H1 (cell line): Measurements from ENCODE around the gene CARD16. TPM values are rescaled to one million over a fixed set of nuclear protein-coding genes. Genes with fewer than 3 reads are reported as not detected.

Experiments used
- CTCF ChIA-PET: fragments of 300-600 bp; sonication (Branson Sonifier 250); formaldehyde crosslinking; loops from one replicate; lab custom pipeline; 2021; ENCODE audit not compliant: partially characterized antibody; lab: Charles Lee
- POLR2A ChIA-PET: fragments of 300-600 bp; sonication (Branson Sonifier 250); formaldehyde crosslinking; loops from one replicate; lab custom pipeline; 2021; ENCODE audit warnings: inconsistent platforms; ENCODE audit not compliant: partially characterized antibody; lab: Charles Lee
- DNase-seq, 2 experiments: peaks; one replicate each; pipeline versions ENCODE4 v3.0.0 to v3.0.0-alpha.2; 2010 to 2022; ENCODE audit warnings: low spot score in 2 of 2, low read depth in 1 of 2, mixed read lengths in 1 of 2
- FAIRE-seq: peaks from 2 replicates; lab custom pipeline; 2011; peaks lifted over from hg19 to GRCh38; lab: Jason Lieb, UNC
- H2AFZ ChIP-seq: 2 replicates; pipeline ENCODE4 v1.8.1; 2012; ENCODE audit warnings: low read length, inconsistent platforms
- H2AK5ac ChIP-seq: 2 replicates; pipeline ENCODE4 v1.6.1; 2013; ENCODE audit warnings: low read depth, low read length
- H2BK120ac ChIP-seq: replicated peaks from 2 replicates; pipeline ENCODE3; 2013; ENCODE audit warnings: low read depth, low read length, inconsistent platforms
- H2BK12ac ChIP-seq: 2 replicates; pipeline ENCODE4 v1.6.1; 2013; ENCODE audit warnings: low read depth, low read length
- H2BK15ac ChIP-seq: 2 replicates; pipeline ENCODE4 v1.6.1; 2013; ENCODE audit warnings: low read length
- H2BK20ac ChIP-seq: 2 replicates; pipeline ENCODE4 v1.6.1; 2013; ENCODE audit warnings: low read length
- H2BK5ac ChIP-seq: 2 replicates; pipeline ENCODE4 v1.6.1; 2013; ENCODE audit warnings: low read depth, low read length
- H3K14ac ChIP-seq: 2 replicates; pipeline ENCODE4 v1.6.1; 2013; ENCODE audit warnings: inconsistent platforms; ENCODE audit not compliant: insufficient read length
- H3K18ac ChIP-seq: 2 replicates; pipeline ENCODE4 v1.6.1; 2013; ENCODE audit warnings: low read length; ENCODE audit errors: extremely low read depth
- H3K23ac ChIP-seq: 2 replicates; pipeline ENCODE4 v1.6.1; 2013; ENCODE audit warnings: inconsistent platforms; ENCODE audit not compliant: insufficient read length
- H3K23me2 ChIP-seq: 2 replicates; pipeline ENCODE4 v1.6.1; 2013; ENCODE audit warnings: low read depth, low read length
- H3K27ac ChIP-seq: 2 replicates; pipeline ENCODE4 v1.6.1; 2011; ENCODE audit warnings: low read depth, low read length, inconsistent platforms
- H3K27me3 ChIP-seq, 4 experiments: replicated peaks in 1 of 4; 1 replicate in 1 of 4; 2 replicates in 3 of 4; pipeline versions ENCODE4 v1.6.1 to v1.8.1; 2011 to 2013; ENCODE audit warnings: low read length in 3 of 4, mild to moderate bottlenecking in 3 of 4, inconsistent platforms in 2 of 4, mixed read lengths in 2 of 4, moderate library complexity in 1 of 4; ENCODE audit not compliant: control insufficient read depth in 3 of 4, insufficient read depth in 3 of 4; ENCODE audit errors: extremely low read depth in 1 of 4
- H3K36me3 ChIP-seq, 4 experiments: 2 replicates each; pipeline versions ENCODE4 v1.6.1 to v1.8.1; 2011 to 2013; ENCODE audit warnings: mild to moderate bottlenecking in 4 of 4, low read length in 3 of 4, moderate library complexity in 2 of 4, control low read depth in 1 of 4, inconsistent platforms in 1 of 4; ENCODE audit not compliant: insufficient read depth in 4 of 4, control insufficient read depth in 2 of 4
- H3K4ac ChIP-seq: replicated peaks from 2 replicates; pipeline ENCODE3; 2013; ENCODE audit warnings: low read length, low read depth, mixed read lengths, inconsistent platforms; ENCODE audit not compliant: insufficient read length
- H3K4me1 ChIP-seq, 4 experiments: replicated peaks in 1 of 4; 1 replicate in 1 of 4; 2 replicates in 3 of 4; pipeline versions ENCODE4 v1.6.1 to v1.8.1; 2011 to 2013; ENCODE audit warnings: low read length in 3 of 4, inconsistent platforms in 2 of 4, mixed read lengths in 1 of 4; ENCODE audit not compliant: insufficient read depth in 4 of 4, control insufficient read depth in 3 of 4
- H3K4me2 ChIP-seq, 2 experiments: 2 replicates each; pipeline versions ENCODE4 v1.6.1 to v1.8.1; 2011 to 2013; ENCODE audit warnings: low read depth in 2 of 2, low read length in 2 of 2, control low read depth in 1 of 2, inconsistent platforms in 1 of 2, mild to moderate bottlenecking in 1 of 2; ENCODE audit not compliant: insufficient read depth in 1 of 2
- H3K4me3 ChIP-seq, 4 experiments: fragments of 200-600, 300-600 bp in 1 of 4; sonication (generic), shearing (Covaris generic), sonication (Bioruptor Twin) in 1 of 4; 2 replicates each; pipeline versions ENCODE4 v1.5.1 to v1.8.1; 2011 to 2016; ENCODE audit warnings: low read length in 4 of 4, low read depth in 3 of 4, control low read depth in 2 of 4, inconsistent platforms in 2 of 4, mild to moderate bottlenecking in 2 of 4, mixed read lengths in 1 of 4, moderate library complexity in 1 of 4; ENCODE audit not compliant: insufficient read depth in 2 of 4; ENCODE audit errors: extremely low read depth in 1 of 4
- H3K56ac ChIP-seq: replicated peaks from 2 replicates; pipeline ENCODE3; 2013; ENCODE audit warnings: low read depth, mild to moderate bottlenecking, mixed read lengths, low read length, inconsistent platforms; ENCODE audit not compliant: insufficient read length
- H3K79me1 ChIP-seq: 2 replicates; pipeline ENCODE4 v1.6.1; 2013; ENCODE audit warnings: low read depth, low read length, control low read depth
- H3K79me2 ChIP-seq, 2 experiments: 2 replicates each; pipeline versions ENCODE4 v1.6.1 to v1.8.1; 2012 to 2013; ENCODE audit warnings: low read length in 2 of 2, mild to moderate bottlenecking in 2 of 2, inconsistent platforms in 1 of 2; ENCODE audit not compliant: insufficient read depth in 2 of 2, control insufficient read depth in 1 of 2
- H3K9ac ChIP-seq, 4 experiments: replicated peaks in 1 of 4; 1 replicate in 1 of 4; 2 replicates in 3 of 4; pipeline versions ENCODE4 v1.6.1 to v1.8.1; 2011 to 2013; ENCODE audit warnings: low read depth in 3 of 4, low read length in 3 of 4, control low read depth in 2 of 4, mild to moderate bottlenecking in 2 of 4, moderate library complexity in 2 of 4, inconsistent platforms in 1 of 4; ENCODE audit errors: extremely low read depth in 1 of 4
- H3K9me3 ChIP-seq, 2 experiments: 2 replicates each; pipeline versions ENCODE4 v1.6.1 to v1.8.1; 2012 to 2013; ENCODE audit warnings: mild to moderate bottlenecking in 2 of 2, moderate library complexity in 2 of 2, control low read depth in 1 of 2, inconsistent platforms in 1 of 2, low read depth in 1 of 2, low read length in 1 of 2, mixed read lengths in 1 of 2; ENCODE audit not compliant: insufficient read depth in 2 of 2
- H4K20me1 ChIP-seq, 2 experiments: replicated peaks in 1 of 2; 2 replicates each; pipeline versions ENCODE3 to v1.8.1; 2011 to 2013; ENCODE audit warnings: inconsistent platforms in 2 of 2, low read length in 2 of 2, mild to moderate bottlenecking in 1 of 2; ENCODE audit not compliant: insufficient read depth in 2 of 2, control insufficient read depth in 1 of 2
- H4K5ac ChIP-seq: 2 replicates; pipeline ENCODE4 v1.6.1; 2013; ENCODE audit warnings: low read length, low read depth, mixed read lengths, inconsistent platforms; ENCODE audit not compliant: insufficient read length
- H4K8ac ChIP-seq: 2 replicates; pipeline ENCODE4 v1.8.0; 2013; ENCODE audit warnings: mild to moderate bottlenecking, moderate library complexity, low read length, inconsistent platforms; ENCODE audit not compliant: insufficient read depth; ENCODE audit errors: extremely low read depth
- H4K91ac ChIP-seq: replicated peaks from 2 replicates; pipeline ENCODE3; 2013; ENCODE audit warnings: low read length, mixed read lengths, inconsistent platforms; ENCODE audit not compliant: insufficient read length
- CBX5 ChIP-seq: fragments of 300-800, 300-1000 bp; sonication (generic); IDR thresholded peaks from 2 replicates; pipeline ENCODE4 v1.7.1; 2016; ENCODE audit warnings: antibody characterized with exemption, low read length, low read depth
- CEBPB ChIP-seq: IDR thresholded peaks from 2 replicates; pipeline ENCODE4 v1.6.1; 2012; ENCODE audit warnings: low read depth, low read length
- JUND ChIP-seq: IDR thresholded peaks from 2 replicates; pipeline ENCODE4 v1.6.1; 2011; ENCODE audit warnings: mild to moderate bottlenecking, improper control_type of control experiment, low read length
- MAFK ChIP-seq: IDR thresholded peaks from 2 replicates; pipeline ENCODE4 v1.6.1; 2012; ENCODE audit warnings: low read depth, mild to moderate bottlenecking, improper control_type of control experiment, low read length
- SIN3A ChIP-seq, 2 experiments: IDR thresholded peaks in 1 of 2; conservative IDR thresholded peaks in 1 of 2; 2 replicates each; pipeline ENCODE4 v1.6.1; 2011 to 2012; ENCODE audit warnings: low read length in 2 of 2, improper control_type of control experiment in 1 of 2, low read depth in 1 of 2, mild to moderate bottlenecking in 1 of 2
- TAF7 ChIP-seq: optimal IDR thresholded peaks from 2 replicates; pipeline ENCODE3; 2011; ENCODE audit warnings: low read depth, mild to moderate bottlenecking, inconsistent platforms, low read length, moderate library complexity, borderline replicate concordance
- TCF12 ChIP-seq: IDR thresholded peaks from 2 replicates; pipeline ENCODE4 v1.6.1; 2011; ENCODE audit warnings: low read depth, mild to moderate bottlenecking, low read length
- WGBS, 2 experiments: shearing (Covaris generic) in 1 of 2; methylation state at CpG; one replicate each; pipeline versions ENCODE4 v1.1.6 to v1.1.7; 2013 to 2015; ENCODE audit warnings: low lambda C conversion rate in 2 of 2, mixed read lengths in 2 of 2, inconsistent platforms in 1 of 2, low coverage in 1 of 2, missing lambda C conversion rate in 1 of 2; ENCODE audit not compliant: insufficient replicate concordance in 2 of 2, insufficient coverage in 1 of 2, insufficient read length in 1 of 2; ENCODE audit errors: extremely low coverage in 1 of 2, missing lambda C conversion rate in 1 of 2; 5-methylcytosine and 5-hydroxymethylcytosine counted together
- polyA plus RNA-seq, 7 experiments: library from polyadenylated mRNA; depleted of rRNA in 3 of 7; stranded (reverse) in 5 of 7; unstranded in 2 of 7; fragments of >200 nt in 5 of 7; fragments of 200-250 nt in 2 of 7; gene quantifications; 1 replicate in 5 of 7; 2 replicates in 1 of 7; 4 replicates in 1 of 7; pipeline versions ENCODE4 v1.2.1 to v1.2.3, GENCODE V29; 2011 to 2013; ENCODE audit warnings: missing spikeins in 2 of 7, mixed read lengths in 2 of 7
- total RNA-seq: library from RNA; stranded (reverse); fragmentation: NEBNext Ultra II Directional; extraction: Animal tissue kit (Norgen Biotek cat#: 25700); gene quantifications from 2 replicates; pipeline ENCODE4 v1.2.1, GENCODE V29; 2021
- TF ChIP-seq, protein P1 (sequence below): IDR thresholded peaks from 2 replicates; pipeline ENCODE4 v1.6.1; 2012; ENCODE audit warnings: low read length, inconsistent platforms

CARD16 gene
- total and polyA plus RNA-seq, 2 of the 8 experiments (the other 6 are each of a cell fraction or from before 2014, with no cell fraction given): not detected

DNA sequence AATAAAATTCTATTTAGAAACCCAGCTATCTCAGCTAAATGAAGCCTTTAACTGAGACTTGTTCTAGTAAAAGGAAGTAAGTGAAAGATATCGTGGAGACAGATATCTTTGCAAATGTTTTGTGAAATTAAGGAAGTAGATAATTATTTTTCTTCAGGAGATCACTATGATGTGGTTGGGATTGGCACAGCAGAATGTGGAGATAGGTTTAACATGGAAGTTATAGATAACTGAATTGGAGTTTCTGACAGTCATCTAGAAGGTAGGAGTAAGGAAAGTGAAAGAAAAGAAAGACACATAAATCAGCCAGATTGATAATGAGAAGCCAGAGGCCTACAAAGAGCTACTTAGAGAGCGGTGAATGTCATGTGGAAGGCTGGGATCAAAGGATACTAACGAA is 17.5 kb downstream of the CARD16 start:
- H3K4ac ChIP-seq: no peak overlapping the region
- no peak overlapping the region for H3K4me2 ChIP-seq
- no peaks in the 10 kb centered on the region for H3K9me3 ChIP-seq
- no peak overlapping the region for H3K56ac ChIP-seq
- FAIRE-seq (no peak), DNase-seq (no peak)
- no peaks in the 10 kb centered on the region for H3K36me3 ChIP-seq
- H3K23me2 ChIP-seq: no peaks in the 10 kb centered on the region
- ChIA-PET POLR2A (no interaction called here), CTCF (no interaction called here)
- H4K20me1 ChIP-seq: no peaks in the 10 kb centered on the region
- no peak overlapping the region for H2BK20ac ChIP-seq
- H3K79me1 ChIP-seq: no peaks in the 10 kb centered on the region
- H3K27me3 ChIP-seq: no peaks in the 10 kb centered on the region
- H2BK5ac ChIP-seq: no peak overlapping the region
- no peaks in the 10 kb centered on the region for H3K4me1 ChIP-seq
- no peak overlapping the region for H4K8ac ChIP-seq
- H2AFZ ChIP-seq: no peak overlapping the region
- no peak overlapping the region for H3K23ac ChIP-seq
- WGBS, 2 experiments: 92% methylated on average over 3 of the region's 3 CpGs; no CpG with 5 or more reads in 1 of the 2 experiments
- no peak overlapping the region for H2BK120ac ChIP-seq
- H3K27ac ChIP-seq: no peak overlapping the region
- no peak overlapping the region for H3K9ac ChIP-seq
- H2BK12ac ChIP-seq: no peak overlapping the region
- no peaks in the 10 kb centered on the region for H3K79me2 ChIP-seq
- H4K5ac ChIP-seq: no peak overlapping the region
- no peak overlapping the region for H2BK15ac ChIP-seq
- H4K91ac ChIP-seq: no peak overlapping the region
- H3K14ac ChIP-seq: no peak overlapping the region
- H3K4me3 ChIP-seq: no peak overlapping the region
- no peak overlapping the region for H3K18ac ChIP-seq
- TF ChIP-seq JUND (no peak), TAF7 (no peak), CEBPB (no peak), TCF12 (no peak), CBX5 (no peak), MAFK (no peak), SIN3A (conservative IDR thresholded peaks at IDR 0.05 in 1 of 2, IDR thresholded peaks at IDR 0.05 in 1 of 2; ENCODE audit: low read depth in 1 of 2, low read length in 2 of 2) (no peak)
- TF ChIP-seq, protein P1, sequence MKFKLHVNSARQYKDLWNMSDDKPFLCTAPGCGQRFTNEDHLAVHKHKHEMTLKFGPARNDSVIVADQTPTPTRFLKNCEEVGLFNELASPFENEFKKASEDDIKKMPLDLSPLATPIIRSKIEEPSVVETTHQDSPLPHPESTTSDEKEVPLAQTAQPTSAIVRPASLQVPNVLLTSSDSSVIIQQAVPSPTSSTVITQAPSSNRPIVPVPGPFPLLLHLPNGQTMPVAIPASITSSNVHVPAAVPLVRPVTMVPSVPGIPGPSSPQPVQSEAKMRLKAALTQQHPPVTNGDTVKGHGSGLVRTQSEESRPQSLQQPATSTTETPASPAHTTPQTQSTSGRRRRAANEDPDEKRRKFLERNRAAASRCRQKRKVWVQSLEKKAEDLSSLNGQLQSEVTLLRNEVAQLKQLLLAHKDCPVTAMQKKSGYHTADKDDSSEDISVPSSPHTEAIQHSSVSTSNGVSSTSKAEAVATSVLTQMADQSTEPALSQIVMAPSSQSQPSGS: no peak
- H2AK5ac ChIP-seq: no peak overlapping the region
